ENCODE data around the gene HDLBP. TPM values are rescaled to one million over a fixed set of nuclear protein-coding genes. Genes with fewer than 3 reads are reported as not detected.

Gene HDLBP
- total RNA-seq, 2 experiments from 2014 or later: 278 to 297 TPM

DNA sequence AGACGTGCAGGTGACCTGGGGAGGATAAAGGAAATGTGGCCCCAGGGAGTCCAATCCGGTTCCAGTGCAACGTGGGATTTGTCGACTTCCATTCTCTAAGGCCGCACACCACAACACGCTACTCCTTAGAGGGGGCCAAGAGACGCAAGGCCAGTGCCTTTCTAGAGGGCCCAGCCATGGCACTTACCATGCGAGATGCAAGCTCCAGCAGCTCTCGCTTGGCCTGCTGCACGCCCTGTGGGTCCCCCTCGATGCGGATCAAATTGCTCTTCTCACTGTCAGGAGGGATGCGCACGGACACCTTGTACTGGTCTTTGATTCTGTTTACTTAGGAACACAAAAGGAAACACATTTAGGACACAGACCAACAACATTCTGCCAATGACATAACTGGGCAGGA lies 65.8 kb downstream of the HDLBP start:
- peaks cover 52% of the 10 kb centered on the region for H3K36me3 Mint-ChIP-seq (ENCODE audit: low read depth)
- DNase-seq: no peak
- H3K27ac Mint-ChIP-seq: no peak overlapping the region
- no peak overlapping the region for H3K4me3 Mint-ChIP-seq
- H3K4me1 Mint-ChIP-seq (ENCODE audit: low read depth): no peaks in the 10 kb centered on the region
- CTCF ChIA-PET: no interaction called here
- H3K9me3 Mint-ChIP-seq: no peaks in the 10 kb centered on the region
- no peaks in the 10 kb centered on the region for H3K27me3 Mint-ChIP-seq (ENCODE audit: low read depth)
- intact Hi-C loops (cut with micrococcal nuclease): no loop called here

DNA sequence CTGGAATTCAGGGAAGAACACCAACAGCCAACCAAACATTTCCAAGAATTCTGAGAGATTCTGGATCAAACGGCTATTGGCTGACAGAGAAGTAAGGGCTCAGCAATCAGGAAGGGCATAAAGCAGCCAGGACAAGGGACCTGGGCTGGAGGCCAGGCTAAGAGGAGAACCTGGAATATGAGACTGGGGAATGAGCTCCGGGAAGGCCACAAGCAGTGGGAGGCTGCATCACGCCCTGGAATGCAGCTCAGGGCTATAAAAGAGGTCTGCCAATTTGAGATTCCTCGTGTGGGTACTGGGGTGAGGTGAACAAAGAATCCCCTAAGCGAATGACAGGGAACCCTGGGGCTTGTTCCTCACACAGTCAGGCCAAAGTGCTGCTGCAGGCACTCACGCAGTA lies 66.6 kb downstream of the HDLBP start:
- no peak for DNase-seq
- no peak overlapping the region for H3K27ac Mint-ChIP-seq
- peaks cover 56% of the 10 kb centered on the region for H3K36me3 Mint-ChIP-seq (ENCODE audit: low read depth)
- CTCF ChIA-PET: no interaction called here
- no peaks in the 10 kb centered on the region for H3K4me1 Mint-ChIP-seq (ENCODE audit: low read depth)
- no peak overlapping the region for H3K4me3 Mint-ChIP-seq
- intact Hi-C loops (cut with micrococcal nuclease): no loop called here
- no peaks in the 10 kb centered on the region for H3K9me3 Mint-ChIP-seq
- no peaks in the 10 kb centered on the region for H3K27me3 Mint-ChIP-seq (ENCODE audit: low read depth)

- CTCF ChIA-PET: no interaction called here
- no peaks in the 10 kb centered on the region for H3K4me1 Mint-ChIP-seq (ENCODE audit: low read depth)
- no peak overlapping the region for H3K4me3 Mint-ChIP-seq
- peaks cover 57% of the 10 kb centered on the region for H3K36me3 Mint-ChIP-seq (ENCODE audit: low read depth)
- no peaks in the 10 kb centered on the region for H3K27me3 Mint-ChIP-seq (ENCODE audit: low read depth)
- no peak overlapping the region for H3K27ac Mint-ChIP-seq
- no peak for DNase-seq
- H3K9me3 Mint-ChIP-seq: no peaks in the 10 kb centered on the region
- intact Hi-C loops (cut with micrococcal nuclease): no loop called here
These were observed 67.2 kb downstream of the HDLBP start for GRCh38 chr2:241248289-241248688.

DNA sequence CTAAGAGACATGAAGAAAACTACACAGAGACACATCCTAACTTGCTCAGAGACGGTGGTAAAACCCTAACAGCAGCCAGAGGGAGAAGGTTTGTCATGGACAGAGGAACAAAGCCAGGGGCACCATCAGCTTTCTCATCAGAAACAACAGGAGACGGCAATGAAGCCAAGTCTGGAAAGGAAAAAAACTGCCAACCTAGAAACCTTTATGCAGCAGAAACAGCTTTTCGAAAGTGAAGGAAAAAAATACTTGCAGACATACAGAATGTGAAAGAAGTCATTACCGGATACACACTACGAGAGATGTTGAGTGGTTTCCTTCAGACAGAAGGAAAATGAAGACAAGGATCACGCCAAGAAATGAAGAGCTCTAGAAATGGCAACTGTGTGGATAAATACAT lies 71.1 kb downstream of the HDLBP start:
- H3K27me3 Mint-ChIP-seq (ENCODE audit: low read depth): no peaks in the 10 kb centered on the region
- H3K4me1 Mint-ChIP-seq (ENCODE audit: low read depth): no peaks in the 10 kb centered on the region
- H3K36me3 Mint-ChIP-seq (ENCODE audit: low read depth): peaks cover 69% of the 10 kb centered on the region
- H3K27ac Mint-ChIP-seq: no peak overlapping the region
- intact Hi-C loops (cut with micrococcal nuclease): no loop called here
- H3K4me3 Mint-ChIP-seq: no peak overlapping the region
- H3K9me3 Mint-ChIP-seq: no peaks in the 10 kb centered on the region
- CTCF ChIA-PET: interaction anchor here (0.6 kb wide), 2 partner anchors 25 to 269 kb away, joined by 3 to 4 read pairs; no protein-coding TSS in a partner anchor
- no peak for DNase-seq

DNA sequence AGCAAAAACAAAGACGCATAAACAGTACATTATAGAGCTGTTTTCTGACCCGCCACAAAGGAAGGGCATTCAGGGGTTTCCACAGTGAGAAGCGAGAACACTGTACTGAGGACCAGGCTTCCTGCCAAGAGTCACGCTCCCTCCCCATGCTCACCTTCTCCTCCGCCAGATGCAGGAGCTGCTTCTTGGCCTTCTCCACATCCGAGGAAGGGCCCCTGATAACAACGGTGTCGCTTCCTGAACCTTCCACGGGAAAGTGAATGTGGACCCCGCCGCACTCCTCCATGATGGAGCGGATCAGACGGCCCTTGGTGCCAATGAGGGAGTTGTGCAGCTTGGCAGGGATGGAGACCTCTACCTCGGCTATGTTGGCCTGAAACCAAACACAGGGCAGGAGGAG lies 73.2 kb downstream of the HDLBP start:
- Mint-ChIP-seq H3K27me3 (ENCODE audit: low read depth) (no peaks in the 10 kb centered on the region), H3K9me3 (no peaks in the 10 kb centered on the region), H3K4me1 (ENCODE audit: low read depth) (no peaks in the 10 kb centered on the region), H3K27ac (no peak overlapping the region), H3K36me3 (ENCODE audit: low read depth) (peaks cover 67% of the 10 kb centered on the region), H3K4me3 (no peak overlapping the region)
- intact Hi-C loops (cut with micrococcal nuclease): no loop called here
- CTCF ChIA-PET: no interaction called here
- no peak for DNase-seq

GRCh38 chr2:241241669-241242068 lies 73.8 kb downstream of the HDLBP start:
- no peaks in the 10 kb centered on the region for H3K4me1 Mint-ChIP-seq (ENCODE audit: low read depth)
- peaks cover 69% of the 10 kb centered on the region for H3K36me3 Mint-ChIP-seq (ENCODE audit: low read depth)
- no peak overlapping the region for H3K4me3 Mint-ChIP-seq
- H3K27me3 Mint-ChIP-seq (ENCODE audit: low read depth): no peaks in the 10 kb centered on the region
- CTCF ChIA-PET: interaction anchor here (0.8 kb wide), 1 partner anchor 370 kb away, joined by 3 read pairs; no protein-coding TSS in a partner anchor
- H3K9me3 Mint-ChIP-seq: no peaks in the 10 kb centered on the region
- intact Hi-C loops (cut with micrococcal nuclease): no loop called here
- no peak for DNase-seq
- no peak overlapping the region for H3K27ac Mint-ChIP-seq

GRCh38 chr2:241240320-241241004 lies 75.0 kb downstream of the HDLBP start:
- Mint-ChIP-seq H3K36me3 (ENCODE audit: low read depth) (peaks cover 71% of the 10 kb centered on the region), H3K27me3 (ENCODE audit: low read depth) (no peaks in the 10 kb centered on the region), H3K27ac (no peak overlapping the region), H3K4me3 (no peak overlapping the region), H3K4me1 (ENCODE audit: low read depth) (no peaks in the 10 kb centered on the region), H3K9me3 (no peaks in the 10 kb centered on the region)
- intact Hi-C loops (cut with micrococcal nuclease): no loop called here
- CTCF ChIA-PET: no interaction called here
- DNase-seq: no peak

GRCh38 chr2:241239552-241240202 lies 75.8 kb downstream of the HDLBP start:
- Mint-ChIP-seq H3K4me1 (ENCODE audit: low read depth) (no peaks in the 10 kb centered on the region), H3K36me3 (ENCODE audit: low read depth) (peaks cover 78% of the 10 kb centered on the region), H3K27ac (no peak overlapping the region), H3K27me3 (ENCODE audit: low read depth) (no peaks in the 10 kb centered on the region), H3K9me3 (no peaks in the 10 kb centered on the region), H3K4me3 (no peak overlapping the region)
- CTCF ChIA-PET: no interaction called here
- no peak for DNase-seq
- intact Hi-C loops (cut with micrococcal nuclease): no loop called here

DNA sequence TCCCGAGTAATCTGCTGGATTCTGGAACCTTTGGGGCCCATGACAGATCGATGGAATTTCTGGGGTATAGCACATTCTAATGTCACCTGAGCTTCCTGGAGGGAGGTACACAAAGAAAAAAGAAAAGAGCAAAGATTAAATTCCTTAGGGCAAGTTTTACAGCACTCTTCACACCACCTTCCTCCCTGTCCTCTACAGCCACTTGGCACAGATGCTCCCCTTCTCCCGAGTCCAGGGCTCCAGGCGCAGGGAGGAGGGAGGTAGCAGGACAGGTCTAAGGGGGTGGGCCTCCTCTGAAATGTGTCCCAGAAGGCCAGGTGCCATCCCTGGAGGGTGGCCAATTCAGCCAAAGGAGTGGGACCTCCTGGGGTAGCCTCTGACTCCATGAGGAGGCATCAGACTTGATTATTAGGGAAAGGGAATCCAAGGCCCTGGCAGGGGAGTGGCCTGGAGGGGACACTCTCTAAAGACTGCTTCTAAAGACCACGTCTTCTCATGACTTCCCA lies 76.7 kb downstream of the HDLBP start:
- Mint-ChIP-seq H3K4me3 (no peak overlapping the region), H3K36me3 (ENCODE audit: low read depth) (peaks cover 79% of the 10 kb centered on the region), H3K27ac (no peak overlapping the region), H3K4me1 (ENCODE audit: low read depth) (no peaks in the 10 kb centered on the region), H3K9me3 (no peaks in the 10 kb centered on the region), H3K27me3 (ENCODE audit: low read depth) (no peaks in the 10 kb centered on the region)
- intact Hi-C loops (cut with micrococcal nuclease): no loop called here
- DNase-seq: no peak
- CTCF ChIA-PET: no interaction called here

GRCh38 chr2:241237949-241238371 lies 77.5 kb downstream of the HDLBP start:
- intact Hi-C loops (cut with micrococcal nuclease): no loop called here
- no peaks in the 10 kb centered on the region for H3K9me3 Mint-ChIP-seq
- no peak for DNase-seq
- no peak overlapping the region for H3K27ac Mint-ChIP-seq
- no peaks in the 10 kb centered on the region for H3K4me1 Mint-ChIP-seq (ENCODE audit: low read depth)
- no peak overlapping the region for H3K4me3 Mint-ChIP-seq
- no peaks in the 10 kb centered on the region for H3K27me3 Mint-ChIP-seq (ENCODE audit: low read depth)
- H3K36me3 Mint-ChIP-seq (ENCODE audit: low read depth): peaks cover 80% of the 10 kb centered on the region
- CTCF ChIA-PET: no interaction called here

GRCh38 chr2:241237047-241237446 lies 78.4 kb downstream of the HDLBP start:
- CTCF ChIA-PET: interaction anchor here (0.6 kb wide), 1 partner anchor 237 kb away, joined by 3 read pairs; no protein-coding TSS in a partner anchor
- no peaks in the 10 kb centered on the region for H3K4me1 Mint-ChIP-seq (ENCODE audit: low read depth)
- no peak for DNase-seq
- intact Hi-C loops (cut with micrococcal nuclease): no loop called here
- no peak overlapping the region for H3K4me3 Mint-ChIP-seq
- H3K27ac Mint-ChIP-seq: no peak overlapping the region
- H3K9me3 Mint-ChIP-seq: no peaks in the 10 kb centered on the region
- H3K27me3 Mint-ChIP-seq (ENCODE audit: low read depth): no peaks in the 10 kb centered on the region
- peaks cover 75% of the 10 kb centered on the region for H3K36me3 Mint-ChIP-seq (ENCODE audit: low read depth)

- no peaks in the 10 kb centered on the region for H3K27me3 Mint-ChIP-seq (ENCODE audit: low read depth)
- intact Hi-C loops (cut with micrococcal nuclease): no loop called here
- no peaks in the 10 kb centered on the region for H3K4me1 Mint-ChIP-seq (ENCODE audit: low read depth)
- no peaks in the 10 kb centered on the region for H3K9me3 Mint-ChIP-seq
- H3K36me3 Mint-ChIP-seq (ENCODE audit: low read depth): peaks cover 75% of the 10 kb centered on the region
- CTCF ChIA-PET: no interaction called here
- DNase-seq: no peak
- H3K4me3 Mint-ChIP-seq: no peak overlapping the region
- no peak overlapping the region for H3K27ac Mint-ChIP-seq
These were observed 79.4 kb downstream of the HDLBP start for GRCh38 chr2:241235859-241236593.

All from activated naive CD4-positive, alpha-beta T cell treated with anti-CD3 and anti-CD28 coated beads for 36 hours (primary cell).